ENCODE measurements around the gene EDN2.

EDN2 gene

GRCh38 chr1:41464885-41465284 lies 19.6 kb downstream of the EDN2 start:
- DNase-seq (ENCODE audit: low read depth): no peak

DNA sequence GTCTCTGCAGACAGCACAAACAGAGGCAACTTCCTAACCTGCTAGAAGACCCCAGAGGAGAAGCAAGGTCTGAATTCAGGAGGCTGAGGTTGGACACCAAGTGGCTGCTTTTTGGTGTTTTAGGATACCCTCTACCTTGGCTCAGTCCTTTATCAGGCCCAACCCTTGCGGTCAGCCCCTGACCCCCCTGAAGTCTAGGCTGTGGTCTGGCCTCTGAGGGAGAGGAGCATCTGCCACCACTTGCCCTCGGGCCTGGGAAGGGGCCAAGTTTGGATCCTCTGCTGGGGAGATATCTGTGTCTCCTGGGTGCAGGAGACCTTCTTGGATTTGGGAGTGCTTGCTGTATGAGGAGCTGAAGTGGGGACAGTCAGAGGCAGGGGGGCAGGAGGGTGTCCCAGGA lies 21.0 kb downstream of the EDN2 start:
- no peak for DNase-seq (ENCODE audit: low read depth)

GRCh38 chr1:41462680-41463004 lies 21.8 kb downstream of the EDN2 start:
- no peak for DNase-seq (ENCODE audit: low read depth)

DNA sequence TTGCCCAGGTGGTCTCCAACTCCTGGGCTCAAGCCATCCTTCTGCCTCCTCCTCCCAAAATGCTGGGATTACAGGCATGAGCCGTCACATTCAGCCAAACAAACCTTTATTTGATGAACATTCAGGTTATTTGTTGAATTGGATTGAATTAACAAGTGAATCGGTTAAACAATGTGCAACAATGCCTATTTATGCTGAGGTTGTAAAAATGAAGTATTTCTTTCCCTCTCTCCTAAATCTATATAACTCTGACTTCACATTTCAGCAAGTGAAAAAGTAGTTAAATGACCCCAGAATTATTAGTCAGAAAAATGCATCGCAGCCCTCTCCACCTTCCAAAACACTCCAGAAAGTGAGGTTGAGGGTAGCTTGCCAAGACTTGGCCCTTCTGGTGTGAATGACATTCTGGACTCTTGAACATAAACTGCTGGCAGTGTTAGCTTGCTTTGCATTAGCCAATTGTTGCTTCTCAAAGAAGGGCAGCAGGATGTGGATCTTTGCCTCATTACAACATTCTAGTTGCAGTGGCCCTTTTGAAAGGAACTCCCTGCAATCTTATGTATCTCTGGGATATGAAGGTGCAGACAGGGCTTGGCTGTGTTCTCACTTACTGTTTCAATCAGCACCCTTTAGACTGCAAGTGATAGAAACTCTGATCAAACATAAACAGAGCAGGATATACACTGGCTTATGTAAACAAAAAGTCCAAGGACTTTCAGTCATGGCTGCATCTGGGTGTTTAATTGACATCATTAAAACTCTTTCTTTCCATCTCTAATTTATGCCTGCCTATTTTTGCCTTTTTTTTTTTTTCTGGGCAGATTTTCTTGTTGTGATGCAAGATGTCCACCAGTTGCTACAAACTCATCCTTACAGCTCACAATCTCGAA lies 22.4 kb downstream of the EDN2 start:
- no peak for DNase-seq (ENCODE audit: low read depth)

DNA sequence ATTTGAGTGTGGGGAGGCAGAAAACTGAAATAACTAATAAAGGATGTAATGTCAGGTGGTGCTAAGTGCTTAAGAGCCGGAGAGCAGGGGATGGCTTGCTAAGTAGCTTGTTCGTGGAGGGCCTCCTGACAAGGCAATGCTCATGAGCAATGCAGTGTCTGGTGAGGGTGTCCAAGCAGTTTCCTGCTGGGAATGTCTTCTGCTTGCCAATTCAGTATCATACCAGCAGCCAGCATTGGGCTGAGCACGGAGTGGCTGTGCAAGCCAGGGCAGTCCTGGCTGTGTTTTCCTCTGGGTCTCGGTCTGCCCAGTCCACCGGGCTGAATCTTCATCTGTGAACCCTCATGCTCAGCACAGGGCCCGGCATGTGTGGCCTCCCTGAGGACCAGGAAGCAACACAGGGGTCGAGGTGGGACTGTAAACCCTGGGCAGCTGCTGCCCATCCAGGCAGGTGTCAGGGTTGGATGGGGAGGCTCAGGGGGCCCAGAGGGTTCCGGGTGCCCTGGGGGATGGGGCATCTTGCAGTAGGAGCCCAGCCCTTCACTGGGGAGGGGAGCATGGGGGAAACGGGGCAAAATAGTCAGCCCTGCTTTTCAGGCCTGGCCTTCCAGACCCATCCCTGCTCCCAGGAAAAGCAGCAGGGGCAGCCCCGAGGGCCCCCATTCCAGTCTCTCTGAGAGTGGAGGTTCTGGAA lies 27.5 kb downstream of the EDN2 start:
- no peak for DNase-seq (ENCODE audit: low read depth)

- DNase-seq (ENCODE audit: low read depth): no peak
These were observed 28.8 kb downstream of the EDN2 start for GRCh38 chr1:41455479-41456332.

DNA sequence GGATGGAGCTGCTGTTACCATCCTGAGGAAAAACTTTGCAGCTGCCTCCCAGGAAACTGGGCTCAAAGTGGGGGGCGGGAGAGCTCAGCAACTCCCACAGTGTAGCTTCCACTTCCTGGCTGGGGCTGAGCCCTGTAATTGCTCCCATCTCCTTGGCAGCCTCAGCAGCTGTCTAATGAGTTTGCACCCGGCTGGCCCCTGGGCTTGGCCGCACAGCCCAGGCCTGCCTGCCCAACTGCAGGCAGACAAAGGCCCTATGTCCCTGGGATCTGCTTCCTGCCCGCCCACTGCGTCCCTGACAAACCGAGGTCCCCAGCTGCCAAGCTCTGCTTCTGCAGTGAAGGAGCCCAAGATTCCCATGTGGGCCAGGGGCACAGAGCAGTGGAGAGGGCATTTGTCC lies 30.1 kb downstream of the EDN2 start:
- DNase-seq (ENCODE audit: low read depth): no peak

DNA sequence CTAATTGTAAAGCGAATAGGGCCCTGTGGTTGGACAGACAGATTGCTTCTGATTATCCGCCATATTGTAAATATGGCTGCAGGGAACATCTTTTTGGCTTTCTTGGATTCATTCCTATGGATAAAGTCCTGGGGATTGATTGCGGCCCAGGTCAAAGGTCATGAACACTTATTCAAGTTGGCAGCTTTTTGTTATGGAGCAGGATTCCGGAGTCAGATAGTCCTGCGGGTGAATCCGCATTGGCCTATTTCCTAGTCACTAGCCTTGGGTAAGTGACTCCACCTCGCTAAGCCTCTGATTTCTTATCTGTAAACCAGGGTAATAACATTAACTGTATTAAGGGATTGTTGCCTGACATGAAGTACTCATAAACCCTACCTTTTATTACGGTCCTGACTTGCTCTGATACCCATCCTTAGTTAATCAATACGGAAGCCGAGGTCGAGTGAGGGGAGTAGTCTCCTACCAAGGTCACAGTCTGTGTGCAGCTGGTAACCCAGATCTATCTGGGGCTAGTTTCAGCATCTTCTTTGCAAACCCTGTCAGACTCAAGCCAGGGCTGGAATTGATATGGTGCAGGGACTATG lies 31.7 kb downstream of the EDN2 start:
- no peak for DNase-seq (ENCODE audit: low read depth)

- DNase-seq (ENCODE audit: low read depth): no peak
These were observed 33.7 kb downstream of the EDN2 start for GRCh38 chr1:41450747-41451285.

DNA sequence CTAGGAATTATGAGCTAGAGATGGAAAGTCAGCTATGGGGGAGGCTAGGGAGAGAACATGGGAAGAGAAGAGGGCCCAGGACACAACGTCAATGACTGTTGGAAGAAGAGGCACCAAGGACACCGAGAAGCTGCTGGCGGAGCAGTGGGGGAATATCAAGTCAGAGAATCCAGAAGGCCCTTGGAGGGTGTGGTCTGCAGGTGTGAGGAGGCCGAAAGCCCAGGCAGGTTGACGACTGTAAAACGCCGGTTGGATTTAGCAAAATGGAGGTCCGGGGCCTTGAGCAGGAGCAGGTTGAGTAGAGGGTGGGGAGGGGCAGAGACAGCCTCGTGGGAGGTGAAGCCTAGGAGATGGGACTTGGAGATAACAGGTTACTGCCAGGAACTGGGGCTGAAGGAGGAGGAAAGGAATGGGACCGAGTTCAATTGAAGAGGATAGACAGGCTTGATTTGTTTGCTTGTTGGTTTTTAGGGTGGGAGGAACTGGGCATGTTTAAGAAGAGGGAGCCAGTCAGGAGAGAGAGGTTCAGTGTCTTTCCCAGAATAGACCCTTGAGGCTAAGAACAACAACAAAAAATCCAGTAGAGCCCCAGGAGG lies 35.1 kb downstream of the EDN2 start:
- no peak for DNase-seq (ENCODE audit: low read depth)

DNA sequence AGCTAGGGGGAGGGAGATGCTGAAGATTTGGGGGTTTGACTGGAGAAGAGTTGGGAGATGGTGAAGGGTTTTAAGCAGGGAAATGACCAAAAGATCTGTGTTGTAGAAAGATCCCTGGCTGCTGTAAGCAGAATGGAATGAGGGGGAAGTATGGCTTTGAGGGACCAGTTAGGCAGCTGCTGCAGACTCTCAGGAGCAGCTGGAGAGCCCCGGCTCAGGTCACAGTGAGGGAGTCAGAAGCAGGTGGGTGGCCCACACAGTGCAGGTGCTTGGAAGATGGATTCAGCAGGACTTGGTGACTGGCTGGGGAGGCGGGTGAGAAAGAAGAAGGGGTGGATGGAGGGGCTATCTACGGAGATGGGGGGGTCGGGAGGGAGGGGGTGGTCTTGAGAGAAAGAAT lies 35.7 kb downstream of the EDN2 start:
- no peak for DNase-seq (ENCODE audit: low read depth)

GRCh38 chr1:41447995-41448770 lies 36.3 kb downstream of the EDN2 start:
- DNase-seq (ENCODE audit: low read depth): no peak

DNA sequence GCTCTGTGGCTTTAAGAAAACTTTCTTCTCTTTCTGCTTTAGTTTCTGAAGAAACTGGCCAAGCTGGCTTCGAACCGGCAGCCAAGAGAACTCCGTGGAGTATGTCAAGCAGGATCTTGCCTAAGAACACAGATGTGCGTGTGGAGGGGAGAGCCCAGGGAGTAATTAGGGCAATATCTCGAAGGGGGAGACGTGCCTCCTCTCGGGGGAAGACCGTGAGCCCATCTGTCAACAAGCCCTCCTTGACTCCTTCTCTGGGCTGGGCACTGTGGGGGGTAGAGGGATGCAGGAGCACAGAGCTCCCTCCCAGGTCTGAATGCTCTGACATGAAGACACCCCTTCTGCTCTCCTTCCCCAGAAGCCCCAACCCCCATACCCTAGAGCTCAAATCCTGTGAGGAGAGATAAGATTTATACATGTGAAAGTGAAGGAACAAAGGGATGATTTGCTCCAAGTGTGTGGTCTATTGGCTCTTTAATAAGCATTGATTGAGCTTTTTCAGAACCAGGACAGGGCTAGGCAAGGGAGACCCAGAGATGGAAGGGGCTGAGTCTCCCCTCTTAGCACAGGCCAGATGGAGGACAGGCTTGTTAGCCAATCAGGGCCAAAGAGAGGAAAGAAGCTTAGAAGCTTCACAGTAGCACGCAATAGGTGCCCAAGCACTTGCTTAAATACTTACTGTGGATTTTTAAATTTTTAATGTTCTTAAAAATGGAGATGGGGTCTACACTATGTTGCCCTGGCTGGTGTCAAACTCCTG lies 37.5 kb downstream of the EDN2 start:
- no peak for DNase-seq (ENCODE audit: low read depth)

GRCh38 chr1:41444785-41445184 lies 39.7 kb downstream of the EDN2 start:
- no peak for DNase-seq (ENCODE audit: low read depth)

DNA sequence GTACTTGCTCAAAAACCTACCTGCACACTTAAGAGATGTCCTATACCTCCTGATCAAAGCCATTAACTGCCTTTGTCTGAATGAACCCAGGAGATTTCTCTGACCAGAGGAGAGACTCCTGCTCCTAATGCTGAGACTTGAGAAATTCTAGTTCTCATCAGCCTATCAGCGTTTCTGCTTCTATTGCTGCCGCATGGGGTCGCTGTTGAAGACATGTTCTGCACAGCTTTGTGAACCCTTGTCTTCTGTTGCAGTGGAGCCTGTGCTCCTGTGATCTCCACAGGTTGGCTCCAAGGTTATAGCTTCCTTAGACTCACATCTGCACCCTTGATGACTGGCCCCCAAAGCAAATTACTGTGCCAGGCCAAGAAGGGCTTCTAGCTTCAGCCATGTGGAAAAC lies 40.2 kb downstream of the EDN2 start:
- DNase-seq (ENCODE audit: low read depth): no peak

- no peak for DNase-seq (ENCODE audit: low read depth)
These were observed 41.7 kb downstream of the EDN2 start for GRCh38 chr1:41442697-41443251.

DNA sequence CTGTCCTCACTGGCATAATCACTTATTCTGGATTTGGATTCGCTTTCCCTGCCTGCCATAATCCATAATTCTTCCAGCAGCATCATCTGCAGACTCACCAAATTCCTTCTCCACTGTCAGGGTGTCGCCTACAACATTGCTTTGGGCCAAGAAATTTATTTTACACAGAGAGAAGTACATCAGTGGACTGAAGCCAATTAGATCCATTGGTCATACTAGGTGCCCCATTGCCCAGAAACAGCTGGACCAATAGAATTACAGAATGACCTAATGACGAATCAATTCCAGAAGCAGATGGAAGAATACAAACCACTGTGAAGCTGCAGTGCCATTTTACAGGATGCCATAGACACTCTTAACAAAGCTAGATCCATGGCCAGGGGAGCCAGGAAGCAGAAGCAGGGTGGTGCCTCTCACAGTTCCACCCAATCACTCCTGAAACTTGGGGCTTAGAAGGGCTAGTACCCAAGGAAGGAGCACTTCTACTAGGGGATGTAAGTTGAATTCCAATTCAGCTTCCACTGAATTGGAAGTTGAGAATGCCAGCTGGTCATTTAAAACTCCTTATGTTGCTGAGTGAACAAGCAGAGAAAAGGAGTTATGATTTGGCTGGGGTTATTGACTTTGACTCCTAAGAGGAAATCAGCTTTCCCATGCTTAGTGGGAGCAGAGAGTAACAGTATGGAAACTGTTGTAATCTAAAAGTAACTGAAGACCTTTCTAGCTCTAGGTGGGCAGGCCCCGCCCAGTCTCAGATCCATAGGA lies 44.0 kb downstream of the EDN2 start:
- no peak for DNase-seq (ENCODE audit: low read depth)

GRCh38 chr1:41439234-41439633 lies 45.2 kb downstream of the EDN2 start:
- no peak for DNase-seq (ENCODE audit: low read depth)

GRCh38 chr1:41438711-41439110 lies 45.8 kb downstream of the EDN2 start:
- DNase-seq (ENCODE audit: low read depth): no peak
